Iris pigment epithelial cell (primary cell): ENCODE results near the gene GCAT.
A peak's percentile ranks its signal among the peaks of the same experiment; 100 is the strongest.

ENCODE experiments used
- DNase-seq: peaks from one replicate; pipeline ENCODE4 v3.0.0-alpha.2; 2011; ENCODE audit warnings: low read depth

The GCAT gene

GRCh38 chr22:37844904-37845329 is 37.2 kb downstream of the GCAT start:
- no peak for DNase-seq

- no peak for DNase-seq
Observed at GRCh38 chr22:37846433-37846832, 38.7 kb downstream of the GCAT start.

GRCh38 chr22:37848587-37849088 is 40.9 kb downstream of the GCAT start:
- peak; percentile 42 for DNase-seq

- peak; percentile 94 for DNase-seq
Observed at GRCh38 chr22:37849089-37849751, 41.5 kb downstream of the GCAT start, which contains the start of gene EIF3L. TSS of gene EIF3L (plus strand) at chr22:37849419. CDS start at chr22:37849450, 31 bp downstream.

- no peak for DNase-seq
Observed at GRCh38 chr22:37850801-37851200, 43.1 kb downstream of the GCAT start.

GRCh38 chr22:37852418-37852817 is 44.7 kb downstream of the GCAT start:
- no peak for DNase-seq

GRCh38 chr22:37854946-37855345 is 47.2 kb downstream of the GCAT start:
- no peak for DNase-seq

- no peak for DNase-seq
Observed at GRCh38 chr22:37855462-37855861, 47.7 kb downstream of the GCAT start.

- DNase-seq = no peak
Observed at GRCh38 chr22:37860796-37861421, 53.2 kb downstream of the GCAT start.

GRCh38 chr22:37862570-37863325 is 55.0 kb downstream of the GCAT start:
- no peak for DNase-seq

- no peak for DNase-seq
Observed at GRCh38 chr22:37865510-37865909, 57.8 kb downstream of the GCAT start.
